ENCODE measurements around the gene TMEM97. TPM values are rescaled to one million over a fixed set of nuclear protein-coding genes. Genes with fewer than 3 reads are reported as not detected.

Gene TMEM97
- total RNA-seq, 1 donor from 2014 or later: 64.4 TPM

GRCh38 chr17:28357901-28358197, 38.8 kb downstream of the TMEM97 start:
- H3K27ac ChIP-seq: peak overlapping the region; percentile 93
- DNase-seq (no peak), ATAC-seq (no peak)
- H3K4me1 ChIP-seq: peaks cover 22% of the 10 kb centered on the region
- no peaks in the 10 kb centered on the region for H3K9me3 ChIP-seq
- intact Hi-C loops (cut with DNase I): no loop called here
- peak overlapping the region; percentile 99 for H3K4me3 ChIP-seq
- H3K36me3 ChIP-seq: peaks cover 67% of the 10 kb centered on the region
- TF ChIP-seq, protein P1, sequence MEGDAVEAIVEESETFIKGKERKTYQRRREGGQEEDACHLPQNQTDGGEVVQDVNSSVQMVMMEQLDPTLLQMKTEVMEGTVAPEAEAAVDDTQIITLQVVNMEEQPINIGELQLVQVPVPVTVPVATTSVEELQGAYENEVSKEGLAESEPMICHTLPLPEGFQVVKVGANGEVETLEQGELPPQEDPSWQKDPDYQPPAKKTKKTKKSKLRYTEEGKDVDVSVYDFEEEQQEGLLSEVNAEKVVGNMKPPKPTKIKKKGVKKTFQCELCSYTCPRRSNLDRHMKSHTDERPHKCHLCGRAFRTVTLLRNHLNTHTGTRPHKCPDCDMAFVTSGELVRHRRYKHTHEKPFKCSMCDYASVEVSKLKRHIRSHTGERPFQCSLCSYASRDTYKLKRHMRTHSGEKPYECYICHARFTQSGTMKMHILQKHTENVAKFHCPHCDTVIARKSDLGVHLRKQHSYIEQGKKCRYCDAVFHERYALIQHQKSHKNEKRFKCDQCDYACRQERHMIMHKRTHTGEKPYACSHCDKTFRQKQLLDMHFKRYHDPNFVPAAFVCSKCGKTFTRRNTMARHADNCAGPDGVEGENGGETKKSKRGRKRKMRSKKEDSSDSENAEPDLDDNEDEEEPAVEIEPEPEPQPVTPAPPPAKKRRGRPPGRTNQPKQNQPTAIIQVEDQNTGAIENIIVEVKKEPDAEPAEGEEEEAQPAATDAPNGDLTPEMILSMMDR (IDR thresholded peaks at IDR 0.05): no peak
- H3K27me3 ChIP-seq: no peaks in the 10 kb centered on the region

- ATAC-seq (no peak), DNase-seq (no peak)
- Histone ChIP-seq H3K4me3 (no peak overlapping the region), H3K27ac (no peak overlapping the region), H3K36me3 (peaks cover 58% of the 10 kb centered on the region), H3K9me3 (no peaks in the 10 kb centered on the region), H3K4me1 (peaks cover 8% of the 10 kb centered on the region), H3K27me3 (no peaks in the 10 kb centered on the region)
- TF ChIP-seq, protein P1 (IDR thresholded peaks at IDR 0.05): no peak
- intact Hi-C loops (cut with DNase I): no loop called here
Observed at GRCh38 chr17:28363186-28363585, 44.2 kb downstream of the TMEM97 start.

GRCh38 chr17:28363776-28364650, 45.0 kb downstream of the TMEM97 start:
- H3K4me1 ChIP-seq: peaks cover under 1% of the 10 kb centered on the region
- no peaks in the 10 kb centered on the region for H3K9me3 ChIP-seq
- H3K36me3 ChIP-seq: peaks cover 56% of the 10 kb centered on the region
- no peaks in the 10 kb centered on the region for H3K27me3 ChIP-seq
- TF ChIP-seq, protein P1 (IDR thresholded peaks at IDR 0.05): no peak
- intact Hi-C loops (cut with DNase I): no loop called here
- no peak overlapping the region for H3K4me3 ChIP-seq
- ATAC-seq: no peak
- DNase-seq: peak; percentile 58
- H3K27ac ChIP-seq: no peak overlapping the region

DNA sequence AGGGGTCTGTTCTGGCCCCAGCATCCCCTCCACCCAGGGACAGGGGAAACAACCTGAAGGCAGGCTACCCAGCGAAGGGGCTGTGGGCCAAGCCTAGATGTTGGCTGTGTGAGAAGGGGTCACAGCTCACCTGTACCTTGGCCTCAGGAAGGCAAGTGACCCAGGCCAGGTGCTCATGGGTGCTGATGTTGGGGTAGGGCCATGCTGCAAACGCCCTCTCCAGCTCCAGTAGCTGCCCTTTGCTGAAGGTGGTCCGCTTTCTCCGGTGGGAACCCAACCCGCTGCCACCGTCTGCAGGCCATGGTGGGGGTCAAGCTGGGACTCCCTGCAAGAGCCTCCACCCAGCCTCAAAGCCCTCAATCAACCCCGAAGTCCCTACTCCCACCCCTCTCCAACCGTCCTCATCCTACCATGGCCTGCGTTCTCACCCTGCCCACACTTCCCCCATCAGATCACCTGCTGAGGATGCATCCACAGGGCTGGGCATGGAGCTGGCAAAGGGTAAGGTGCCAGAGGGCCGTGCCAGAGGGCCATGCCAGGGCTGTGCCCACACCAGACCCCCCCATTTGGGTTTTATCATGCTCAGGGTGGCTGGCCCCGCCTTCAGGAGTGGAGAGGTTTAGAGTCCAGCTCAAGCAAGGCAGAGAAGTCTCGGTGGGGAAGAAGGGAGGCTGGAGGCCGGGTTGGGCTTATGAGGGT, 45.8 kb downstream of the TMEM97 start, which contains the start of gene SEBOX:
SEBOX (minus strand) TSS at position 535 of the 699 bp plus-strand sequence; CDS start at position 487, 48 bp downstream.
- H3K36me3 ChIP-seq: peaks cover 48% of the 10 kb centered on the region
- no peaks in the 10 kb centered on the region for H3K9me3 ChIP-seq
- TF ChIP-seq, protein P1 (IDR thresholded peaks at IDR 0.05): no peak
- DNase-seq (peak; percentile 54), ATAC-seq (no peak)
- no peaks in the 10 kb centered on the region for H3K27me3 ChIP-seq
- no peak within 1 kb of the TSS for H3K27ac ChIP-seq
- H3K4me1 ChIP-seq: no peaks in the 10 kb centered on the region
- intact Hi-C loops (cut with DNase I): no loop called here
- no peak within 1 kb of the TSS for H3K4me3 ChIP-seq

- H3K27me3 ChIP-seq: no peaks in the 10 kb centered on the region
- H3K36me3 ChIP-seq: peaks cover 41% of the 10 kb centered on the region
- H3K9me3 ChIP-seq: no peaks in the 10 kb centered on the region
- DNase-seq (peak; percentile 41), ATAC-seq (no peak)
- peaks cover 6% of the 10 kb centered on the region for H3K4me1 ChIP-seq
- no peak overlapping the region for H3K4me3 ChIP-seq
- TF ChIP-seq, protein P1 (IDR thresholded peaks at IDR 0.05): no peak
- intact Hi-C loops (cut with DNase I): no loop called here
- H3K27ac ChIP-seq: no peak overlapping the region
Observed at GRCh38 chr17:28365487-28365886, 46.5 kb downstream of the TMEM97 start.

Measured in upper lobe of right lung (tissue), 1 donor.